Pancreas (tissue), 10 donors: Measurements from ENCODE around the gene ABCA3. TPM values are rescaled to one million over a fixed set of nuclear protein-coding genes. Genes with fewer than 3 reads are reported as not detected.

Experiments used
- ATAC-seq, 4 donors: fragments of 200-7000 bp; cut with Tn5 transposase; one replicate each; pipeline versions ENCODE4 v1.8.0 to v1.9.1; 2020; ENCODE audit warnings: mild to moderate bottlenecking in 4 of 4, moderate library complexity in 4 of 4
- DNase-seq, 6 donors: peaks; one replicate each; pipeline ENCODE4 v3.0.0-alpha.2; 2020
- FAIRE-seq: peaks from 2 replicates; lab custom pipeline; 2012; peaks lifted over from hg19 to GRCh38; lab: Jason Lieb, UNC
- H3K27ac ChIP-seq, 4 donors: fragments of 200-600 bp; sonication (generic); 1 replicate in 3 of 4; 2 replicates in 1 of 4; pipeline versions ENCODE4 v1.5.0 to v1.8.0; 2020
- H3K27me3 ChIP-seq, 4 donors: fragments of 200-600 bp; one replicate each; pipeline ENCODE4 v1.8.0; 2021
- H3K36me3 ChIP-seq, 3 donors: fragments of 200-600 bp; sonication (generic) in 1 of 3; one replicate each; pipeline versions ENCODE4 v1.5.0 to v1.8.0; 2020 to 2021
- H3K4me1 ChIP-seq, 3 donors: fragments of 200-600 bp; one replicate each; pipeline ENCODE4 v1.8.0; 2021
- H3K4me3 ChIP-seq, 4 donors: fragments of 200-600 bp; sonication (generic) in 2 of 4; one replicate each; pipeline versions ENCODE4 v1.5.0 to v1.8.0; 2020 to 2021
- H3K9me3 ChIP-seq, 4 donors: fragments of 200-600 bp; one replicate each; pipeline ENCODE4 v1.8.0; 2021
- WGBS, 2 donors: extraction: QIAGEN DNeasy Blood & Tissue Kit; methylation state at CpG; one replicate each; pipeline ENCODE4 v1.1.7; 2013; 5-methylcytosine and 5-hydroxymethylcytosine counted together
- intact Hi-C, 3 donors: fragments of 100-400 bp; cut with DNase I; formaldehyde crosslinking; loops; one replicate each; pipeline versions ENCODE4 v1.11.1 to v1.14.2; 2022
- polyA plus RNA-seq, 2 donors: library from polyadenylated mRNA; stranded (reverse); fragments of 200-250 nt; gene quantifications; one replicate each; pipeline ENCODE4 v1.2.3, GENCODE V29; 2013
- total RNA-seq, 6 donors: library from RNA; stranded (reverse); fragmentation: NEBNext Ultra II Directional in 4 of 6; extraction: Animal tissue kit (Norgen Biotek cat#: 25700) in 4 of 6; gene quantifications; one replicate each; pipeline versions ENCODE4 v1.2.1 to v1.2.4, GENCODE V29; 2021 to 2023
- TF ChIP-seq, protein P1 (sequence below), 4 donors: fragments of 200-600 bp; sonication (generic) in 3 of 4; IDR thresholded peaks; one replicate each; pipeline versions ENCODE4 v1.5.0 to v1.8.0; 2021; ENCODE audit warnings: antibody characterized with exemption in 4 of 4
- donor health status: healthy with polysubstance abuse.
- donor health status: DM: no; HTN: no; CAD: no; lungs with moderate emphysema.
- donor health status: DM: no; HTN: no; CAD: no.
- donor health status: control.
- donor health status: control.
- donor health status: Bipolar disorder and iron deficiency.
- donor health status: DM: yes; HTN: yes; CAD: no.
- donor health status: DM: no; HTN: no; CAD: no.
- donor health status: DM: no; HTN: no; CAD: no.
- donor health status: DM: yes; HTN: yes; CAD: no.

ABCA3 gene
- total and polyA plus RNA-seq, 8 donors: 12.7 to 26.5 (median 18.0) TPM

DNA sequence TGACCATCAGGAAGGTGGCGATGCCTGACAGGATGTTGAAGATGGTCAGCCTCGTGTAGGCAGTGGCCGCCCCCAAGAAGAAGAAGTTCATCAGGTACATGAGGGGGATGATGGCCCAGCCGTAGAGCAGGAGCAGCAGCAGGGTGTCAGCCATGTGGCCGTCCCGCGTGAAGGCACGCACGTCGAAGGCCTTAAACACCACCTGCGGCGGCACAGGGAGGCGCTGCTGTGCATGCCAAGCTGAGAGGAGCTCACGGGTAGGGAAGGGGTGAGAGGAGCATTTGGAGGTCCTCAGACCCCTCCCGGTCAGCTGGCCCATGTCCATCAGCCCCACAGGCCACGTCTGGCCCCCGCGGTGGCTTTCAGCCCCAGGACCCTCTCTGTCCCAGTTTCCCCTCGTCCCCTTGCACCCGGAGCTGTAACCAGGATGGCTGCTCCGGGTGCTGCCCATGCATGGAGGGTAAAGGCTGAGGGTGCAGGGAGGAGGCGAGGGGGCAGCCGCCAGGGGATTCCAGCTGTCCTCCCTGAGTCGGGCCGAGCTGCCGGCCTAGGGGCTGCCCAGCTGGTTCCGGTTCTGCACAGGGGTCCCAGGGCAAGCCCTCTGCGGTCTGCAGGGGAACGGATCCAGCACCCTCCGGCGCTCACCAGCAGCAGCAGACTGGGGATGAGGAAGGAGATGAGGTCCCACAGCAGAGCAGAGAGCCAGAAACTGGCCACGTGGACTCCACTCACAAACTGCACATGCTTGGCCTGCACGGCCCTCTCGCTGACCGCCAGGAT lies 55.5 kb downstream of the ABCA3 start:
- no peak overlapping the region for H3K4me3 ChIP-seq
- ATAC-seq (no peak), FAIRE-seq (no peak), DNase-seq (no peak)
- no peak overlapping the region for H3K27ac ChIP-seq
- intact Hi-C loops: loop anchor here in 1 of 3 donors (10.0 kb wide), 1 partner anchor 150 kb away; no protein-coding TSS in a partner anchor
- WGBS, 2 donors: 90 to 91% methylated on average over 35 of the region's 35 CpGs
- no peaks in the 10 kb centered on the region for H3K4me1 ChIP-seq
- TF ChIP-seq, protein P1, sequence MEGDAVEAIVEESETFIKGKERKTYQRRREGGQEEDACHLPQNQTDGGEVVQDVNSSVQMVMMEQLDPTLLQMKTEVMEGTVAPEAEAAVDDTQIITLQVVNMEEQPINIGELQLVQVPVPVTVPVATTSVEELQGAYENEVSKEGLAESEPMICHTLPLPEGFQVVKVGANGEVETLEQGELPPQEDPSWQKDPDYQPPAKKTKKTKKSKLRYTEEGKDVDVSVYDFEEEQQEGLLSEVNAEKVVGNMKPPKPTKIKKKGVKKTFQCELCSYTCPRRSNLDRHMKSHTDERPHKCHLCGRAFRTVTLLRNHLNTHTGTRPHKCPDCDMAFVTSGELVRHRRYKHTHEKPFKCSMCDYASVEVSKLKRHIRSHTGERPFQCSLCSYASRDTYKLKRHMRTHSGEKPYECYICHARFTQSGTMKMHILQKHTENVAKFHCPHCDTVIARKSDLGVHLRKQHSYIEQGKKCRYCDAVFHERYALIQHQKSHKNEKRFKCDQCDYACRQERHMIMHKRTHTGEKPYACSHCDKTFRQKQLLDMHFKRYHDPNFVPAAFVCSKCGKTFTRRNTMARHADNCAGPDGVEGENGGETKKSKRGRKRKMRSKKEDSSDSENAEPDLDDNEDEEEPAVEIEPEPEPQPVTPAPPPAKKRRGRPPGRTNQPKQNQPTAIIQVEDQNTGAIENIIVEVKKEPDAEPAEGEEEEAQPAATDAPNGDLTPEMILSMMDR (IDR thresholded peaks at IDR 0.05): no peak
- H3K9me3 ChIP-seq: no peaks in the 10 kb centered on the region
- H3K27me3 ChIP-seq: no peaks in the 10 kb centered on the region
- H3K36me3 ChIP-seq: no peaks in the 10 kb centered on the region

DNA sequence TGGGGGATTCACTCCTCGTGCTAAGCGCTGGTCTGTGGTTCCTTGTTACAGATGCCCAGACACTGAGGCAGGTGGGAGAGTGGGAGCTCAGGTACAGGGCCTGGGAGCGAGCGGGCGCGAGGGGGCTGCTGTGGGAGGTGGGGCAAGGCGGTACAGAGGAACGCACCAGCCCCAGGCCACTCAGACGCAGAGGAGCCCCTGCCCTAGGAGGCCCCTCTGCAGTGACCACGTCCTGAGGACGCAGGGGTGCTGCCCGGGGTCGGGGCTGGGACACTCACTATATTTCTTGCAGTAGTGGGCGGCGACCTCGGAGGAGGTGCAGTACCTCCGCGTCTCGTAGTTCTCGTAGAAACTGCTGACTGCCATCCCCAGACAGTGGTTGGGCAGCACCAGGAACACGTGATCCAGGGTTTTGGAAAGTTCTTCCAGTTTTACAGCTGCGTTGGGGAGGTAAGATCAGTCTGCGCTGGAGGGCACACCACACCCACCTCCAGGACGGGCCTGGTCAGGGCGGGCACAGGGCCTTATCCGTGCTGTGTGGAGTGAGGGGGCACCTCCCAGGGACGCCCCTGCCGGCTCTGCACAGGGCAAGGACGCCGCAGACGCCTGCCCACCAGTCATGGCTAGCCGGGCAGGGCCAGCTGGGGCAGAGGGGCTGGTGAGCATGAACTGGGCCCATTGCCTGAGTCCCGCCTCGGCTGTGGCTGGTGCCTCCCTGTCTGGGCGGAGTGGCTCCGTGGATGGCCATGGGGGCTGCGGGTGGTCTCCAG lies 56.3 kb downstream of the ABCA3 start:
- H3K36me3 ChIP-seq: no peaks in the 10 kb centered on the region
- H3K4me1 ChIP-seq: no peaks in the 10 kb centered on the region
- ATAC-seq (no peak), DNase-seq (no peak), FAIRE-seq (no peak)
- no peaks in the 10 kb centered on the region for H3K27me3 ChIP-seq
- H3K9me3 ChIP-seq: no peaks in the 10 kb centered on the region
- intact Hi-C loops: loop anchor here in 1 of 3 donors (10.0 kb wide), 1 partner anchor 151 kb away; no protein-coding TSS in a partner anchor
- 92 to 93% methylated on average over 37 of the region's 37 CpGs for WGBS, 2 donors
- TF ChIP-seq, protein P1 (IDR thresholded peaks at IDR 0.05): no peak
- H3K4me3 ChIP-seq: no peak overlapping the region
- H3K27ac ChIP-seq: no peak overlapping the region

DNA sequence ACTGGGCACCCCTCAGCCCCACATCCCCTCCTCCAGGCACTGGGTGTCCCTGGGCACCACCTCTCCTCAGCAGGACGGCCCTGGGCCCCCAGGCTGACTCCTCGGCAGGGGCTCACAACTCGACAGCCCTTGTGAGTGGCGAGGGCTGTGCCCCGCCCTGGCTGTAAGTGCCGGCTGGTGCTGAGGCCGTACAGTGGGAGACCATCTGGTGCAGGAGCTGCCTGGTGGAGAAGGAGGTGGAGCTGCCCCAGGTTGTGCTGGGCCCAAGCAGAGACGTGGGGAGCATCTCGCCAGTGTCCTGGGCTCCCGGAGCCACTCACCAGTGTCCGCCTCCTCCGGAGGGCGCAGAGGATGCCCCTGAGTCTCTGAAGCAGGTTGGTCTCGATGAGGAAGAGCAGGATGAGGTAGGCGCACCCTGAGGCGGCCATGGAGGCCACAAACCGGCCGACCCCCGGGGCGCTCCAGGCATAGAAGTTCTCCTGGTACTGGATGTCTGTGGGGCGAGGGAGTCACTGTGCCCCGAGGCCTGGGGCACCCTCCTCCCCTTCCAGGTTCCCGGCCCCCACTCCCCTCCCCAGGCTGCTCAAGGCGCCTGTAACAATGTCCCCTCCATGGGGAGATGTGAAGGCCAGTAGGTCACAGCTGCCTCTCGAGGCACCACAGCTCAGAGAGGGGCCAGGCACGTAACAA lies 57.5 kb downstream of the ABCA3 start:
- WGBS, 2 donors: 90% methylated on average over 22 to 26 of the region's 26 CpGs
- no peak for DNase-seq
- FAIRE-seq: no peak

DNA sequence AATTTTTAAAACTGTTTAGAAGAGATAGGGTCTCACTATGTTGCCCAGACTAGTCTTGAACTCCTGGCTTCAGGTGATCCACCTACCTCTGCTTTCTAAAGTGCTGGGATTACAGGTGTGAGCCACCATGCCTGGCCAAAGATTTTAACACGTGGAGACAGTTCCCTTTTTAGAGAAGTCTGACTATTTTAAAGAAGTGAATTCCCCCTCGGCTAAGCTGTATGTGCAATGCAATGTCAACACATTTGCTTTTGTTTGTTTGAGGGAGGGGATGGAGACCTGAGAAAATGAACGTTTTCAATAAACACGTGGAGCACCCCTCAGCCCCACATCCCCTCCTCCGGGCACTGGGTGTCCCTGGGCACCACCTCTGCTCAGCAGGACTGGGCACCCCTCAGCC lies 58.3 kb downstream of the ABCA3 start:
- Histone ChIP-seq H3K36me3 (no peaks in the 10 kb centered on the region), H3K27ac (no peak overlapping the region), H3K4me3 (no peak overlapping the region), H3K4me1 (no peaks in the 10 kb centered on the region), H3K27me3 (no peaks in the 10 kb centered on the region), H3K9me3 (no peaks in the 10 kb centered on the region)
- DNase-seq (no peak), FAIRE-seq (no peak), ATAC-seq (no peak)
- TF ChIP-seq, protein P1 (IDR thresholded peaks at IDR 0.05): no peak
- 81 to 82% methylated on average over 5 of the region's 5 CpGs for WGBS, 2 donors
- intact Hi-C loops: loop anchor here in 1 of 3 donors (10.0 kb wide), 1 partner anchor 153 kb away; no protein-coding TSS in a partner anchor

More for the DNA sequence above, 57.5 kb downstream of the ABCA3 start:
- intact Hi-C loops: loop anchor here in 1 of 3 donors (10.0 kb wide), 1 partner anchor 152 kb away; no protein-coding TSS in a partner anchor
- H3K27ac ChIP-seq: no peak overlapping the region
- H3K9me3 ChIP-seq: no peaks in the 10 kb centered on the region
- TF ChIP-seq, protein P1 (IDR thresholded peaks at IDR 0.05): no peak
- no peak for ATAC-seq
- H3K27me3 ChIP-seq: no peaks in the 10 kb centered on the region
- no peaks in the 10 kb centered on the region for H3K4me1 ChIP-seq
- H3K4me3 ChIP-seq: no peak overlapping the region
- H3K36me3 ChIP-seq: no peaks in the 10 kb centered on the region
